ENCODE data around the gene ZNF417.
"Not testable (repeated sequence)": the region's sequence is repeated elsewhere in the genome, so short reads cannot be mapped to it uniquely, and the experiment has no call there.

Gene ZNF417

DNA sequence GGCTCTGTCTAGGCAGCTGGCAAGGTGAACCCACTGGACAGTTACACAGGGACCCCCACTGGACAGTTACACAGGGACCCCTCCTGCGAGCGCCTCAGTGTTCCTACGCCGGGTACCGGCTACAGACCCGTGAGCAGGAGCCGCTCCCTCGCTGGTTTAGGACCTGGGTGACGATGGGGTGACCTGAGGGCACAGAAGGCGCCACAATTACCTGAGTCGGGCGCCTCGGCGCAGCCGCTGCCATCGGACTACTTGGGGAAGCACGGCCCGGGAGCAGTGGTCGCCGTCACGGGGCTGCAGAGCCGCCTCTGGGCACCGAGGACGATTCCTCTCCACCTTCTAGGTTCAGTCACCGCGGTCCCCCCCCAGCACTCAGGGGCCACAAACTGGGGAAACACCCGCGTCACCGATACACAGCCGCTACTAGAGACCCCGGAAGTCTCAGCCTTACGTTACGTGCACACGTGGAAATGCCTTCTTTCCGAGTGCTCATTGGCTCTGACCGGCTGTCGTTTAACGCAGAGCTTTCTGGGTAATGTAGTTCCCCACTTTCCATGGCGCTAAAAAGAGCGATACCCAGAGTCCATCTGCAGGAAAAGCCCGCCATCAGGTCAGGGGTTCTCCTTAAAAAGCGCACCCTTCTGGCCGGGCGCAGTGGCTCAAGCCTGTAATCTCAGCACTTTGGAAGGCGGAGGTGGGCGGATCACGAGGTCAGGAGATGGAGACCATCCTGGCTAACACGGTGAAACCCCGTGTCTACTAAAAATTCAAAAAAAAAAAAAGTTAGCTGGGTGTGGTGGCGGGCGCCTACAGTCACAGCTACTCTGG is at the start of gene ZNF417:
TSS of gene ZNF417 (minus strand) at position 425 of the 828 bp plus-strand sequence. CDS start at position 244, 181 bp downstream.
- H3K9ac ChIP-seq (ENCODE audit: low read depth, low read length), result peak within 1 kb of the TSS; percentile 82
- H3K4me1 ChIP-seq (ENCODE audit: insufficient read depth, low read length); H3K9me3 ChIP-seq (ENCODE audit: control insufficient read depth, insufficient read depth, low read length); H3K36me3 ChIP-seq (ENCODE audit: insufficient read depth, low read length): not testable (repeated sequence)

DNA sequence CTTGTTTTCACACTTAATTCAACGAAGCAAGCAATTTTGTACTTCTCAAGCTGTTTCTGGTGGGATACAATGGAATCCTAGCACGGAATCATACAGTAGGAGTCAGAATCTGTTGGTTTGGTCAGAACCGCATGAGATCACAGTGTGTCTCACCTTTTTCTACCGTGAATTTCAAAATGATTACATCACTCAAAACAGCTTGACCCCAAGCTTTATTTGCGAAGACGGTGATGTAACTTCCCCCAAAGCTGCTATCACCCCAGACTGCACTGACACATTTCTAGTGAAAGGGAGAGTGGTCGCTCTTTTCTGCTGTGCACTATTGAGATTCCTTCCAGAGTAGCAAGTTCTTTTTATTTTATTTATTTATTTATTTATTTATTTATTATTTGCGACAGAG is 48.4 kb upstream of the ZNF417 start:
- Histone ChIP-seq H3K9me3 (ENCODE audit: control insufficient read depth, insufficient read depth, low read length) (peaks cover 15% of the 10 kb centered on the region), H3K9ac (ENCODE audit: low read depth, low read length) (no peak overlapping the region), H3K4me1 (ENCODE audit: insufficient read depth, low read length) (no peaks in the 10 kb centered on the region), H3K36me3 (ENCODE audit: insufficient read depth, low read length) (no peaks in the 10 kb centered on the region; the same call in 1 of the 2 replicates)

GRCh38 chr19:57961785-57962184 is 45.4 kb upstream of the ZNF417 start:
- Histone ChIP-seq H3K9ac (ENCODE audit: low read depth, low read length) (no peak overlapping the region), H3K36me3 (ENCODE audit: insufficient read depth, low read length) (no peaks in the 10 kb centered on the region; the same call in 1 of the 2 replicates), H3K9me3 (ENCODE audit: control insufficient read depth, insufficient read depth, low read length) (peaks cover 7% of the 10 kb centered on the region), H3K4me1 (ENCODE audit: insufficient read depth, low read length) (no peaks in the 10 kb centered on the region)

DNA sequence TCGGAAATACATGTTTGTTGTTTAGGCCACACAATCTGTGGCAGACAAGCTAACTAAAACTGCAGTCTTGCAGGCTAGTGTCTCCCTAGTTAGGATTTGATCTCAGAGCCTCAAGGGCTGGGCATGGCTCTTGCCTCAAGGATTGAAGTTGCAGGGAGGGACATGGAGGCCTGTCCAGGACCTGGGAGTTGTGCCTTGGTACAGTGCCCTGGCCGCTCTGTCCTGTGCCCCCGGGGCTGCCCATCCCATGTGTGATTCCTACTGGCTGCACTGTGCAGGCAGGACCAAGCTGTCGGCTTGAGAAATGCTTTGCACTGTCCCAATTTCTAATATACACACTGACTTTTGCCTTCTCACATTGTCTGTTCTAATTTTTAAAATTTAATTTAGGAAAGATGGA is 38.6 kb upstream of the ZNF417 start:
- no peaks in the 10 kb centered on the region for H3K36me3 ChIP-seq (ENCODE audit: insufficient read depth, low read length)
- no peak overlapping the region for H3K9ac ChIP-seq (ENCODE audit: low read depth, low read length)
- H3K4me1 ChIP-seq (ENCODE audit: insufficient read depth, low read length), result no peaks in the 10 kb centered on the region
- 0 out of 2 replicates have a peak, but pooled peaks cover 3% of the 10 kb centered on the region for H3K9me3 ChIP-seq (ENCODE audit: control insufficient read depth, insufficient read depth, low read length)

- Histone ChIP-seq H3K4me1 (ENCODE audit: insufficient read depth, low read length) (no peaks in the 10 kb centered on the region), H3K9me3 (ENCODE audit: control insufficient read depth, insufficient read depth, low read length) (no peaks in the 10 kb centered on the region; the same call in 1 of the 2 replicates), H3K36me3 (ENCODE audit: insufficient read depth, low read length) (no peaks in the 10 kb centered on the region), H3K9ac (ENCODE audit: low read depth, low read length) (no peak overlapping the region)
Measured at GRCh38 chr19:57949702-57950101, 33.3 kb upstream of the ZNF417 start.

DNA sequence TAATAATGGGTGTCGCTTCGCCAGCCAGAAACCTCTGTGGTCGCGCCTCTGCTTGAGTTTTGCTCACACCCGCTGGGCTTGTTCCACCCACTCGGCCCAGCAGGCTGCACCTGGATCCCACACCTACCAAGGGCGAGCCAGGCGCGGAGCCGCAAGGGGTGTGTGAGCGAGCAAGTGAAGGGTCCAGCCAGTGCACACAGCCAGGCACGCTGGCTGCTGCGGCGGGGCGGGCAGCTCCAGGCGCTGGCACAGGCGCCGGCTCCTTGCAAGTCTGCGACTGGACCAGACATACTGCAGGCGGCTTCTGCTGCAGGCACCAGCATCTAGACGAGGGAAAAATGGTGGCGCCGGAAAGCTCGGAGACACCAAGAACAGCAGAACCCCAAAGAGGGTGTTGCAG is 32.9 kb upstream of the ZNF417 start:
- Histone ChIP-seq H3K9ac (ENCODE audit: low read depth, low read length) (no peak overlapping the region), H3K9me3 (ENCODE audit: control insufficient read depth, insufficient read depth, low read length) (peaks cover under 1% of the 10 kb centered on the region), H3K36me3 (ENCODE audit: insufficient read depth, low read length) (no peaks in the 10 kb centered on the region; the same call in 1 of the 2 replicates), H3K4me1 (ENCODE audit: insufficient read depth, low read length) (no peaks in the 10 kb centered on the region)

GRCh38 chr19:57947419-57948134 is 31.2 kb upstream of the ZNF417 start, which contains the start of gene ZNF256:
Gene ZNF256, minus strand, starts transcription at chr19:57947706. Its CDS starts 232 bp downstream, at chr19:57947474.
- Histone ChIP-seq H3K9ac (ENCODE audit: low read depth, low read length) (peak within 1 kb of the TSS; percentile 92), H3K4me1 (ENCODE audit: insufficient read depth, low read length) (no peaks in the 10 kb centered on the region), H3K9me3 (ENCODE audit: control insufficient read depth, insufficient read depth, low read length) (peaks cover 10% of the 10 kb centered on the region), H3K36me3 (ENCODE audit: insufficient read depth, low read length) (peaks cover 11% of the 10 kb centered on the region; the same call in 1 of the 2 replicates)

- H3K36me3 ChIP-seq (ENCODE audit: insufficient read depth, low read length), result peaks cover 16% of the 10 kb centered on the region; the same call in 1 of the 2 replicates
- H3K4me1 ChIP-seq (ENCODE audit: insufficient read depth, low read length), result no peaks in the 10 kb centered on the region
- peak overlapping the region; percentile 92 for H3K9ac ChIP-seq (ENCODE audit: low read depth, low read length)
- peaks cover 12% of the 10 kb centered on the region for H3K9me3 ChIP-seq (ENCODE audit: control insufficient read depth, insufficient read depth, low read length)
Measured at GRCh38 chr19:57947088-57947418, 30.7 kb upstream of the ZNF417 start.

GRCh38 chr19:57946316-57946715 is 29.9 kb upstream of the ZNF417 start:
- Histone ChIP-seq H3K36me3 (ENCODE audit: insufficient read depth, low read length) (peaks cover 24% of the 10 kb centered on the region; the same call in 1 of the 2 replicates), H3K9ac (ENCODE audit: low read depth, low read length) (peak overlapping the region; percentile 92), H3K4me1 (ENCODE audit: insufficient read depth, low read length) (no peaks in the 10 kb centered on the region), H3K9me3 (ENCODE audit: control insufficient read depth, insufficient read depth, low read length) (peaks cover 14% of the 10 kb centered on the region)

GRCh38 chr19:57941593-57941992 is 25.2 kb upstream of the ZNF417 start:
- no peak overlapping the region for H3K9ac ChIP-seq (ENCODE audit: low read depth, low read length)
- H3K9me3 ChIP-seq (ENCODE audit: control insufficient read depth, insufficient read depth, low read length), result peaks cover 17% of the 10 kb centered on the region
- H3K36me3 ChIP-seq (ENCODE audit: insufficient read depth, low read length), result peaks cover 28% of the 10 kb centered on the region
- H3K4me1 ChIP-seq (ENCODE audit: insufficient read depth, low read length), result no peaks in the 10 kb centered on the region

GRCh38 chr19:57935731-57936130 is 19.3 kb upstream of the ZNF417 start:
- Histone ChIP-seq H3K36me3 (ENCODE audit: insufficient read depth, low read length) (peaks cover 9% of the 10 kb centered on the region), H3K9ac (ENCODE audit: low read depth, low read length) (no peak overlapping the region), H3K4me1 (ENCODE audit: insufficient read depth, low read length) (no peaks in the 10 kb centered on the region), H3K9me3 (ENCODE audit: control insufficient read depth, insufficient read depth, low read length) (peaks cover 2% of the 10 kb centered on the region; the same call in 1 of the 2 replicates)

GRCh38 chr19:57934820-57935665 is 18.7 kb upstream of the ZNF417 start, which contains the start of gene ZNF418:
Gene ZNF418, minus strand, starts transcription at chr19:57935402. Its CDS starts 1,580 bp downstream, at chr19:57933822.
- Histone ChIP-seq H3K9ac (ENCODE audit: low read depth, low read length) (peak within 1 kb of the TSS; percentile 83), H3K4me1 (ENCODE audit: insufficient read depth, low read length) (no peaks in the 10 kb centered on the region), H3K9me3 (ENCODE audit: control insufficient read depth, insufficient read depth, low read length) (peaks cover 2% of the 10 kb centered on the region; the same call in 1 of the 2 replicates), H3K36me3 (ENCODE audit: insufficient read depth, low read length) (peaks cover 14% of the 10 kb centered on the region)

- Histone ChIP-seq H3K9ac (ENCODE audit: low read depth, low read length) (no peak overlapping the region), H3K4me1 (ENCODE audit: insufficient read depth, low read length) (no peaks in the 10 kb centered on the region), H3K9me3 (ENCODE audit: control insufficient read depth, insufficient read depth, low read length) (peaks cover 31% of the 10 kb centered on the region), H3K36me3 (ENCODE audit: insufficient read depth, low read length) (peaks cover 37% of the 10 kb centered on the region)
Measured at GRCh38 chr19:57927587-57927986, 11.2 kb upstream of the ZNF417 start.

GRCh38 chr19:57914531-57914930 is 1.9 kb downstream of the ZNF417 start:
- H3K9ac ChIP-seq (ENCODE audit: low read depth, low read length), result no peak overlapping the region

More at GRCh38 chr19:57914531-57914930, 1.9 kb downstream of the ZNF417 start:
- Histone ChIP-seq H3K36me3 (ENCODE audit: insufficient read depth, low read length) (0 out of 2 replicates have a peak, but pooled peaks cover 6% of the 10 kb centered on the region), H3K9me3 (ENCODE audit: control insufficient read depth, insufficient read depth, low read length) (no peaks in the 10 kb centered on the region), H3K4me1 (ENCODE audit: insufficient read depth, low read length) (no peaks in the 10 kb centered on the region)
